PC-3 (cell line): ENCODE measurements around the gene ABCC8. TPM values are rescaled to one million over a fixed set of nuclear protein-coding genes. Genes with fewer than 3 reads are reported as not detected.

Experiments used
- ATAC-seq: fragments of 200-7000 bp; cut with Tn5 transposase; 2 replicates; pipeline ENCODE4 v1.9.1; 2020; ENCODE audit warnings: mild to moderate bottlenecking, moderate library complexity
- BruUV-seq: library from RNA; stranded (reverse); fragments of 400-500 nt; replicated peaks from 2 replicates; lab custom pipeline; 2021; lab: Mats Ljungman, UMichigan
- CTCF ChIA-PET: fragments of 300-600 bp; sonication (Branson Sonifier 250); formaldehyde crosslinking; loops from one replicate; lab custom pipeline; 2022; ENCODE audit warnings: antibody characterized with exemption; lab: Charles Lee
- POLR2A ChIA-PET: fragments of 300-600 bp; sonication (Branson Sonifier 250); formaldehyde crosslinking; loops from one replicate; lab custom pipeline; 2022; ENCODE audit warnings: antibody characterized with exemption; ENCODE audit not compliant: unreplicated experiment; lab: Charles Lee
- DNase-seq: peaks from one replicate; pipeline ENCODE4 v3.0.0-alpha.2; 2015
- H2AFZ ChIP-seq: fragments of 300-600 bp; sonication (generic); 2 replicates; pipeline ENCODE4 v1.6.0; 2016; ENCODE audit warnings: antibody characterized with exemption, low read length
- H3F3A ChIP-seq: fragments of 300-600 bp; sonication (generic); one replicate; pipeline ENCODE4 v1.6.0; 2017; ENCODE audit warnings: antibody characterized with exemption, low read length, control low read depth, mild to moderate bottlenecking; ENCODE audit not compliant: unreplicated experiment
- H3K27ac ChIP-seq: fragments of 300-600 bp; sonication (generic); 2 replicates; pipeline ENCODE4 v1.5.1; 2016; ENCODE audit warnings: mild to moderate bottlenecking, low read length
- H3K27me3 ChIP-seq: fragments of 300-600 bp; sonication (generic); 2 replicates; pipeline ENCODE4 v1.6.1; 2016; ENCODE audit warnings: low read length, mixed read lengths
- H3K36me3 ChIP-seq: fragments of 300-600 bp; sonication (generic); 2 replicates; pipeline ENCODE4 v1.6.1; 2016; ENCODE audit warnings: low read depth, mixed run types, low read length, mixed read lengths
- H3K4me1 ChIP-seq: fragments of 300-600 bp; sonication (generic); 2 replicates; pipeline ENCODE4 v1.5.1; 2016; ENCODE audit warnings: low read length; ENCODE audit not compliant: insufficient read depth
- H3K4me2 ChIP-seq: fragments of 300-600 bp; sonication (generic); 2 replicates; pipeline ENCODE4 v1.6.0; 2016; ENCODE audit warnings: low read length
- H3K4me3 ChIP-seq: fragments of 300-600 bp; sonication (generic); 2 replicates; pipeline ENCODE4 v1.5.1; 2016; ENCODE audit warnings: mild to moderate bottlenecking, low read length, mixed read lengths
- H3K79me2 ChIP-seq: fragments of 300-600 bp; sonication (generic); 2 replicates; pipeline ENCODE4 v1.6.1; 2017; ENCODE audit warnings: low read length, mixed read lengths
- H3K9ac ChIP-seq: fragments of 300-600 bp; sonication (generic); 2 replicates; pipeline ENCODE4 v1.6.0; 2016; ENCODE audit warnings: mild to moderate bottlenecking, low read length
- H3K9me2 ChIP-seq: fragments of 300-600 bp; sonication (generic); replicated peaks from 2 replicates; pipeline ENCODE4 v1.6.1; 2016; ENCODE audit warnings: mixed run types, low read length, mixed read lengths
- H3K9me3 ChIP-seq: fragments of 300-600 bp; sonication (generic); 2 replicates; pipeline ENCODE4 v1.6.1; 2016; ENCODE audit warnings: low read length, mixed read lengths
- H4K20me1 ChIP-seq: fragments of 300-600 bp; sonication (generic); 2 replicates; pipeline ENCODE4 v1.6.1; 2016; ENCODE audit warnings: low read length, mixed read lengths
- EZH2 ChIP-seq: fragments of 300-600 bp; sonication (generic); IDR thresholded peaks from one replicate; pipeline ENCODE4 v1.6.1; 2017; ENCODE audit warnings: antibody characterized with exemption, mild to moderate bottlenecking, low read length; ENCODE audit not compliant: unreplicated experiment
- EZH2phosphoT487 ChIP-seq: fragments of 300-600 bp; sonication (generic); IDR thresholded peaks from 2 replicates; pipeline ENCODE4 v1.6.1; 2018; ENCODE audit warnings: mild to moderate bottlenecking, antibody characterized with exemption, low read length, borderline replicate concordance
- intact Hi-C: fragments of 100-400 bp; cut with micrococcal nuclease; formaldehyde crosslinking; loops from 2 replicates; pipeline ENCODE4 v1.9.0; 2023
- total RNA-seq: library from RNA; depleted of rRNA; stranded (reverse); fragments of >200 nt; gene quantifications from 2 replicates; pipeline ENCODE4 v1.2.3, GENCODE V29; 2014
- TF ChIP-seq, protein P1 (sequence below): fragments of 300-600 bp; sonication (generic); conservative IDR thresholded peaks from 2 replicates; pipeline ENCODE4 v1.5.1; 2017; ENCODE audit warnings: antibody characterized with exemption, low read depth, mild to moderate bottlenecking, low read length

The ABCC8 gene
- total RNA-seq, 1 experiment from 2014 or later = not detected

DNA sequence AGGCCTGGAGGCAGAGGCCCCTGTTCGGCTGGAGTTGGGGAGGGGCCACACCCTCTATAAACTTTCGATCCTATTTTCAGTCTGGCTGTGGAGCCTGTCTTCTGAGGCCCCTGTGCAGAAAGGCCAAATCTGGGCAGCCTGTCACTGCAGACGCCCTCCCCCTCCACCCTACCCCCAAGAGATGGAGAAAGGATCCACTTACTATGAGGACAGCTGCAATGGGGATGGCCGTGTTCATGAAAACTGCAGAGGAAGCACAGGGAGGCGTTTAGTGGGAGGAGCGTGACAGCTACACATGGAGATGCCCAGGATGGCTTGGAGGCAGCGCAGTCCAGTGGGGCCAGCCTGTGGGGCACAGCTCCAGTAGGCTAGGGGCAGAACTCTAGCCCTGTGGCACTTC lies 44.6 kb downstream of the ABCC8 start:
- TF ChIP-seq EZH2phosphoT487 = no peak
- TF ChIP-seq EZH2 = no peak
- TF ChIP-seq, protein P1, sequence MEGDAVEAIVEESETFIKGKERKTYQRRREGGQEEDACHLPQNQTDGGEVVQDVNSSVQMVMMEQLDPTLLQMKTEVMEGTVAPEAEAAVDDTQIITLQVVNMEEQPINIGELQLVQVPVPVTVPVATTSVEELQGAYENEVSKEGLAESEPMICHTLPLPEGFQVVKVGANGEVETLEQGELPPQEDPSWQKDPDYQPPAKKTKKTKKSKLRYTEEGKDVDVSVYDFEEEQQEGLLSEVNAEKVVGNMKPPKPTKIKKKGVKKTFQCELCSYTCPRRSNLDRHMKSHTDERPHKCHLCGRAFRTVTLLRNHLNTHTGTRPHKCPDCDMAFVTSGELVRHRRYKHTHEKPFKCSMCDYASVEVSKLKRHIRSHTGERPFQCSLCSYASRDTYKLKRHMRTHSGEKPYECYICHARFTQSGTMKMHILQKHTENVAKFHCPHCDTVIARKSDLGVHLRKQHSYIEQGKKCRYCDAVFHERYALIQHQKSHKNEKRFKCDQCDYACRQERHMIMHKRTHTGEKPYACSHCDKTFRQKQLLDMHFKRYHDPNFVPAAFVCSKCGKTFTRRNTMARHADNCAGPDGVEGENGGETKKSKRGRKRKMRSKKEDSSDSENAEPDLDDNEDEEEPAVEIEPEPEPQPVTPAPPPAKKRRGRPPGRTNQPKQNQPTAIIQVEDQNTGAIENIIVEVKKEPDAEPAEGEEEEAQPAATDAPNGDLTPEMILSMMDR = no peak
- intact Hi-C loops = no loop called here
- DNase-seq = no peak
- H3K4me2 ChIP-seq = no peak overlapping the region
- no peak overlapping the region for H3K27ac ChIP-seq
- no peak for ATAC-seq
- no TSS peak for BruUV-seq
- H3K36me3 ChIP-seq = no peaks in the 10 kb centered on the region
- H3K9ac ChIP-seq = no peak overlapping the region
- H3K27me3 ChIP-seq = peaks cover 12% of the 10 kb centered on the region
- H3K4me1 ChIP-seq = no peaks in the 10 kb centered on the region
- no peaks in the 10 kb centered on the region for H3K9me3 ChIP-seq
- no peak overlapping the region for H3K4me3 ChIP-seq
- H2AFZ ChIP-seq = no peak overlapping the region
- H3F3A ChIP-seq = no peaks in the 10 kb centered on the region
- CTCF ChIA-PET = no interaction called here
- no peaks in the 10 kb centered on the region for H3K9me2 ChIP-seq
- no peaks in the 10 kb centered on the region for H4K20me1 ChIP-seq
- no peaks in the 10 kb centered on the region for H3K79me2 ChIP-seq
- POLR2A ChIA-PET = no interaction called here

DNA sequence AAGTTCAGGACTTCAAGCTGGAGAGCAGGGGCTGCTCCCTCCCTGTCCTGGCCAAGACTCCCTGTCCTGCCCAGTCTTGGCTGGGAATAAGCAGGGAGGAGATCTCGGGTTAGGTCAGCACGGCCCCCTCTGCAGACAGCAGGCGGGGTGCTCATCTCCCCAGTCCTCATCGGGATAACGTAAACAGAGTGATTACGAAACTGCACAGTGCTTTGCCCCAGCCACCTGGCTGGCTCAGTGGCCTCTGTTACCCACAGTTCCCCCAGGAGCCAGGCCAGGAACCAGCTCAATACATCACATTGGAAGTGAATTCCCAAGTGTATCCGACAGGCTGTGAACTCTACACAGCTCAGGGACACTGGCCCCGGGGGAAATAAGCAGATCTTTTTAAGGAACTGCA lies 45.5 kb downstream of the ABCC8 start:
- Histone ChIP-seq H3K27ac (no peak overlapping the region), H3K27me3 (peaks cover 12% of the 10 kb centered on the region), H3K9ac (no peak overlapping the region), H3K4me2 (no peak overlapping the region), H3K4me3 (no peak overlapping the region), H2AFZ (no peak overlapping the region), H3K79me2 (no peaks in the 10 kb centered on the region), H3K9me2 (no peaks in the 10 kb centered on the region), H3K4me1 (no peaks in the 10 kb centered on the region), H3F3A (no peaks in the 10 kb centered on the region), H3K36me3 (no peaks in the 10 kb centered on the region), H4K20me1 (no peaks in the 10 kb centered on the region), H3K9me3 (no peaks in the 10 kb centered on the region)
- no peak for TF ChIP-seq EZH2phosphoT487
- TF ChIP-seq EZH2 = no peak
- TF ChIP-seq, protein P1 = no peak
- ChIA-PET CTCF (no interaction called here), POLR2A (no interaction called here)
- intact Hi-C loops = no loop called here
- no TSS peak for BruUV-seq
- DNase-seq = no peak
- no peak for ATAC-seq

DNA sequence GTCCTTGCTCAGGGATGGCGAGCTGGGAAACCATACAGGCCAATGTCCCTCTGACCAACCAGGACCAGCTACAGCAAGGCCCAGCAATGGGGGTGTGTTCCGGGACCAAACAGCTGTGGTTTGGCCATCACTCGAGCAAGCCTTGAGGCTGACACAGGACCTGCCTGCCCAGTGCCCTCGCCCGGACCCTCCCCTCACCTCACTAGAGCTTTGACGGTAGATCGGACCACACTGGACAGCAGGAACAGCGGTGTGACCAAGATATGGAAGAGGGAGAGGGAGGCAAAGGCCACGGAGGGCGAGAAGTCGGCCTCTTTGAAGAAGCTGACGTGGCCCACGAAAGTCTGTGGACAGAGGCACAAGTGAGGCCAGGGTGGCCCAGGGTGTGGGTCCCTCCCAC lies 46.0 kb downstream of the ABCC8 start:
- Histone ChIP-seq H4K20me1 (no peaks in the 10 kb centered on the region), H3K27me3 (peaks cover 12% of the 10 kb centered on the region), H3K27ac (no peak overlapping the region), H3K9ac (no peak overlapping the region), H3K9me2 (no peaks in the 10 kb centered on the region), H3K79me2 (no peaks in the 10 kb centered on the region), H3K4me2 (no peak overlapping the region), H3K36me3 (no peaks in the 10 kb centered on the region), H3K4me3 (no peak overlapping the region), H3K4me1 (no peaks in the 10 kb centered on the region), H3F3A (no peaks in the 10 kb centered on the region), H3K9me3 (no peaks in the 10 kb centered on the region), H2AFZ (no peak overlapping the region)
- ChIA-PET POLR2A (no interaction called here), CTCF (no interaction called here)
- no peak for ATAC-seq
- intact Hi-C loops = no loop called here
- BruUV-seq = no TSS peak
- TF ChIP-seq EZH2 = no peak
- TF ChIP-seq, protein P1 = no peak
- TF ChIP-seq EZH2phosphoT487 = no peak
- no peak for DNase-seq
